Stimulated activated CD4-positive, alpha-beta T cell treated with anti-CD3 and anti-CD28 coated beads, TNF-alpha, amount 100 ng/mL, for 1 hour (primary cell): ENCODE data around the gene LIN7B.

Experiments used
- DNase-seq, 3 donors: peaks; one replicate each; pipeline ENCODE4 v3.0.0-alpha.2; 2020; ENCODE audit warnings: low read depth in 3 of 3, low spot score in 1 of 3

LIN7B gene

GRCh38 chr19:49094505-49095482, 19.4 kb upstream of the LIN7B start:
- DNase-seq = no peak

- DNase-seq = peak; percentile 40 to 50 (median 50)
These were observed 16.5 kb upstream of the LIN7B start for GRCh38 chr19:49097453-49098288.

DNA sequence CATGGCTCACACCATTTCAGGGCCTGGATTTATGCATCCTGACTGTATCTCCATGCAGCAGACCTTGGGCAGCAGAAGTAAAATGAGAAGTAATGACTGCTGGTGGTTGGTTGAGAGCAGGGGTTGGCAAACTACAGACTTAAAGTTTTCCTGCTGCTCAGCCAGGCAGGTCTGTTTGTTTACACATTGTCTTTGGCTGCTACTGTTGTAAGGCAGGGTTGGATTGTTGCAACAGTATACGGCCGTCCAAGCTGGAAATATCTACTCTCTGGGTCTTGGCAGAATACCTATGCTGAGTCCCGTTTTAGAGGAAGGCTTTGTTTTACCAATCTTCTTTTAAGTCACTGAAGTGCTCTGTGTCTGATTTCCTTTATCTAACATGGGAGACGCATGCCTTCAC, 15.4 kb upstream of the LIN7B start:
- DNase-seq = no peak

DNA sequence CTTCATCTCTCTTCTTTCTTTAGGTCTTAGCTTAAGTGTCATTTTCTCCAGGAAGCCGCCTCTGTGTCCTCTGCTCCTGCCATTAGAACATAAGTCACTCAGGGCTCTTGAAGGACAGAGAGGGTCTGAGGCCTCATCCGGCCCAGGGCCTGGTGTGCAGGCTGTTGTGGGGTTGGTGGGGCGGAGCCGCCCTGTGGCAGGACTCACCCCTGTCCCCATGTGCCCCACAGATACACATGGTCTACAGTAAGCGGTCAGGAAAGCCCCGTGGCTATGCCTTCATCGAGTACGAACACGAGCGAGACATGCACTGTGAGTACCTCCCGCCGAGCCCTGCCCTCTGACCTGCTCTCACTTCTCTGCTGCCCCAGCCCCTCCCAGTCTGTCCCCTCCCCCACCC, 13.0 kb upstream of the LIN7B start:
- no peak for DNase-seq

DNA sequence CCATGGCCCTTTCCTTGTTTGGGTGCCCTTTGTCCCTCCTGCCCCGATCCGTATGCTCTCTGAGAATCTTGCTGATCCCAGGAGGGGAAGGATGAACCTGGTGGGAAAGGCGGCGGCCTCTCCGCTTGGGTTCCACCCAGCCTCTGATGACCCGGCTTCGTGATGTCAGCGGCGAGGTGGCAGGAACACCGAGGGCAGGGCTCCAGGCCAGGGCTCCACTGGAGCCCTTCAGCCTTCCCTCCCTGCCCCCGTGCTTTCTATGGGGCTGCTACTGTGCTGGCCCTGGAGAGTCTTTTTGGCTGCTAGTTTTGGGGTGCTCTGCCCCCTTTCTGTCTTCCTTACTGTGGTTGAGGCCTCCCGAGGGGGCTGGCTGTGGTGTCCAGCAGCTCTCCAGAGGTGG, 11.9 kb upstream of the LIN7B start:
- no peak for DNase-seq

- DNase-seq = no peak
These were observed 10.7 kb upstream of the LIN7B start for GRCh38 chr19:49103331-49104085.

DNA sequence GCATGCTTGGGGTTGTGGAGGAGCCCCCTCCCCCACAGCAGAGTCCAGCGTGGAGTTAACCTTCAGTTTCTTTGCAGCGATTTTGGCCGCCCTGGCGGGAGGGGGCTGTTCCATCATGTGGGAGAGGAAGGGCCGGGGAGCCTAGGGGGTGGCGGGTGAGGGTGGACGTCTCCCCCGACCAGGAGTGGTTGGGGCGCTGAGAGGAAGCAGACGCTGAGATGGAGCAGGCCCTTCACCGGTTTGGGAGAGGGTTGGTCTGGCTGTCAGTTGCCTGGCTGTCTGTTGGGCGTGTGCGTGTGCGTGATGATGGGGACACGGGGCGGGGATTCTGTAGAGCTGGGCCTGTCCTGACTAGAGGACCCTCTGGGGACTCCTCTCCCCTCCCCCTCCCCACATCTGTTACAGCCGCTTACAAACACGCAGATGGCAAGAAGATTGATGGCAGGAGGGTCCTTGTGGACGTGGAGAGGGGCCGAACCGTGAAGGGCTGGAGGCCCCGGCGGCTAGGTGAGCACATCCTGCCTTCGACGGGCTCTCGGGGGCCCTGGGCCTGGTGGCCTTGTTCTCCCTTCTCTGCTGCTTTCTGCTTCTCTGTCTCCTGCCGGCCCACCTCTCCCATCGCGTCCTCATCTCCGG, 9.8 kb upstream of the LIN7B start:
- DNase-seq = no peak

- DNase-seq = peak in 1 of 3 donors; percentile 53
These were observed 7.5 kb upstream of the LIN7B start for GRCh38 chr19:49106648-49107135.

DNA sequence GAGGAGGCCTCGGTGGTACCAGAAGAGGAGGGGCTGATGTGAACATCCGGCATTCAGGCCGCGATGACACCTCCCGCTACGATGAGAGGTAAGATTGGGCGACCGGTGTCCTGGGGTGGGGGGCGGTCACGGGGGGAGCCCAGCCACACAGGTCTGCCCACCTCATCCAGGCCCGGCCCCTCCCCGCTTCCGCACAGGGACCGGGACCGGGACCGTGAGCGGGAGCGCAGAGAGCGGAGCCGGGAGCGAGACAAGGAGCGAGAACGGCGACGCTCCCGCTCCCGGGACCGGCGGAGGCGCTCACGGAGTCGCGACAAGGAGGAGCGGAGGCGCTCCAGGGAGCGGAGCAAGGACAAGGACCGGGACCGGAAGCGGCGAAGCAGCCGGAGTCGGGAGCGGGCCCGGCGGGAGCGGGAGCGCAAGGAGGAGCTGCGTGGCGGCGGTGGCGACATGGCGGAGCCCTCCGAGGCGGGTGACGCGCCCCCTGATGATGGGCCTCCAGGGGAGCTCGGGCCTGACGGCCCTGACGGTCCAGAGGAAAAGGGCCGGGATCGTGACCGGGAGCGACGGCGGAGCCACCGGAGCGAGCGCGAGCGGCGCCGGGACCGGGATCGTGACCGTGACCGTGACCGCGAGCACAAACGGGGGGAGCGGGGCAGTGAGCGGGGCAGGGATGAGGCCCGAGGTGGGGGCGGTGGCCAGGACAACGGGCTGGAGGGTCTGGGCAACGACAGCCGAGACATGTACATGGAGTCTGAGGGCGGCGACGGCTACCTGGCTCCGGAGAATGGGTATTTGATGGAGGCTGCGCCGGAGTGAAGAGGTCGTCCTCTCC, 6.3 kb upstream of the LIN7B start:
- DNase-seq = no peak

DNA sequence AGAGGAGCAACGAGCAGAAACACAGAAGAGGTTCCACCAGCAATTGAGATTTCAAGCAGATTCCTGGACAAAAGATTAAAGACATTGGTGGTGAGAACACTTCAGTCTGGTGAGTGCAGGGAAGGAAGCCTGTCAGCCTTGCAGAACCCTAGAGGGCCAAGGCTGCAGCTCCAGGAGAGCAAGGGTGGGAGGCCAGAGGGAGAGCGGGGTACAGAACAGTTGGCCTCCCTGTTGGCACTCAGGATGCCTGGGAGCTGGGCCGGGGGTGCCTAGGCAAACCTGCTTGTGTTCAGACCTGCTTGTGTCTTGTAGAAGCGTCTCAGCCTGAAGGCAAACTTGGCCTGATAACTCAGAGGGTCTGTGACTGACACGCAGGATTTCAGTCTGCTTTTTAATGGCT, 5.1 kb upstream of the LIN7B start:
- DNase-seq = no peak

- no peak for DNase-seq
These were observed 4.5 kb upstream of the LIN7B start for GRCh38 chr19:49109569-49110233.

DNA sequence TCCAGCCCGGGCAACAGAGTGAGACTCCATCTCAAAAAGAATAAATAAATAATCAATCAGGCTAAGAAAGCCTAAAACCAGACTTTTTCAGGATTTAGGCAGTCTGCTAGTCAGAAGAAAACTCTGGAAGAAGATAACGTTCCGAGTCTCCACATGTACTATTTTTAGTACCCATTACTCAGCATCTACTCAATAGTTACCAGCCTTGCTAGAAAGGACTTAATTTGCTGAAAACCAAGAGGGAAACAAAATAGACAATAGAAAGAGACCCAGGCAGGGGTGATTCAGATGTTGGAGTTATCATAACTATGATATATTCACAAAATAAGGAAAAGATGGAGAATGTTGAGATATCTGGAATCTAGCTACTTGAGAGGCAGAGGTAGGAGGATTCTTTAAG, 3.6 kb upstream of the LIN7B start:
- DNase-seq = no peak

DNA sequence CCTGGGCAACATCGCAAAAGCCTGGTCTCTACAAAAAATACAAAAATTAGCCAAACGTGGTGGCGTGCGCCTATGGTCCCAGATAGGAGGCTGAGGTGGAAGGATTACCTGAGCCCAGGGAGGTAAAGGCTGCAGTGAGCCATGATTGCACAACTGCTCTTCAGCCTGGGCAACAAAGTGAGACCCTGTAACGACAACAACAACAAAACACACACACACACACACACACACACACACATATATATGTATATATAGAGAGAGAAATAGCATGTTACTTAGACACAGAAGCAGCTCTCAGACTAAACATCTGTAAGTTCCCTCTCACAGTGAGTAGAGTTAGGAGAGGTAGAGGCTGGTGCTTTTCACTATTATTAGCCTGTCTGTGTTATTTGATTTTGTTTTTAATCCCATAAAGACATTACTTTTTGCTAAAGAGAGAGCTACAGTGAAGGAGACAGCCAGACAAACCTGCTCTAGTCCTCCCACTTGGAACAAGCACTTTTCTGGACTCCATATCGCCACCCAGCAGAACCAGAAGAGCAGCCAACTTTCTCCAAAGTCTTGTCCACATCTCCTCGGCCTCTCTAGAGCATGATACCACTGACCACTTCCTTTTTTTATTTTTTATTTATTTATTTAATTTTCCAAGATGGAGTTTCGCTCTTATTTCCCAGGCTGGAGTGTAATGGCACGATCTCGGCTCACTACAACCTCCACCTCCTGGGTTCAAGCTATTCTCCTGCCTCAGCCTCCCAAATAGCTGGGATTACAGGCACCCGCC, 2.8 kb upstream of the LIN7B start:
- DNase-seq = no peak

DNA sequence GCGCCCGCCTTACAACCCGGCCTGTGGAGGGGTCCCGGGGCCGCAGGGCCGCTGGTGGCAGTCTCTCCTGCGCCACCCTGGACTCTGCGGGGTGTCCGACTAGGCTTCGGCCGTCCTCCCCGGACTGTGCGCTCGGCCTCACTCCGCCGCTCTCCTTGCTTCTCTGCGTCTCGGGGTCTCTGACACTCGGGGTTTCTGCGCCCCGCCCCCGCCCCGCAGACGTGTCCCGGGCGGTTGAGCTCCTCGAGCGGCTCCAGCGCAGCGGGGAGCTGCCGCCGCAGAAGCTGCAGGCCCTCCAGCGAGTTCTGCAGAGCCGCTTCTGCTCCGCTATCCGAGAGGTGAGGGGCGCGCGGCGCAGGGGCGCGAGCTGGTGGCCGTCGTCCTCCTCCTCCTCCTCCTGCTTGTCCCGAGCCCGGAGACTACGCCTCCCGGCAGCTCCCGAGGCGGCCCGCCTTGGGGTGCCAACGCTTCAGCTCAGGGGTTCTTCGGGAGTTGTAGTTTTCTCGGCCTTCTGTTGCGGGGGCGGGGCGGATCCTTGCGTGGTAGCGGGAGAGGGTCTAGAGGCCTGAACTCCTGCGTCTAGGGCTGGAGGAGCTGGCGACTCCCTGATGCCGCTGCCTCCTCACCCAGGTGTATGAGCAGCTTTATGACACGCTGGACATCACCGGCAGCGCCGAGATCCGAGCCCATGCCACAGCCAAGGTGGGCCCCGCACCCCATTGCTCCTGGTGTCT, 627 bp downstream of the LIN7B start:
- no peak for DNase-seq

GRCh38 chr19:49116544-49116943, 2.4 kb downstream of the LIN7B start:
- no peak for DNase-seq

DNA sequence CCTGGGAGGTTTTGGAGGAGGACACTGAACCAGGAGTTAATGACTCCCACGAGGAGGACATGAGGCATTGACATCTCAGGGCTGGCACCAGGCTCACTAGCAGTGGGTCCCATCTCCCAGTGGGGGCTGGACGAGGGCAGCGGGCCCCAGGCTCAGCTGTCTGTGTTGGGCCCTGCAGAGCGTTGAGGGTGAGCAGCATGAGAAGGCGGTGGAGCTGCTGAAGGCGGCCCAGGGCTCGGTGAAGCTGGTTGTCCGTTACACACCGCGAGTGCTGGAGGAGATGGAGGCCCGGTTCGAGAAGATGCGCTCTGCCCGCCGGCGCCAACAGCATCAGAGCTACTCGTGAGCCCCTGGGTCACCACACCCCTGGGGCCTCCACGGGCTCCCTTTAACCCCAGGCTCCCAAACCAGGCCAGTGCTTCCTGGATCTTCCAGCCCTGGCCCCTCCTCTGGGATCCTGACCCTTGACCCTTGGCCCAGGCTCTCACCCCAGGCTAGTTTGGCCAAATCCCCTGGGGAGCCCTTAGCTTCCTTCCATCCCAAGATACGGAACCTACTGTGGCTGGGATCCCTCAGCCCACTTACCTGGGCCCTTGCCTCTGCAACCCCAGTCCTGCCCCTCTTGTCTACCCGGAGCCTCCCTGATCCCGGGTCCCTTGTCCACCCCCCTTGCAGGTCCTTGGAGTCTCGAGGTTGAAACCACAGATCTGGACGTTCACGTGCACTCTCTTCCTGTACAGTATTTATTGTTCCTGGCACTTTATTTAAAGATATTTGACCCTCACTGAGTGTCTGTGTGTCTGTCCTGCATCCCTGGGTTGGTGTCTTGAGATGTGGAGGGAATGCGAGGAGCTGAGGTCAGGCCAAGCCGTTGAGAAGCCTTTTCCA, 3.8 kb downstream of the LIN7B start:
- DNase-seq = no peak
